Measurements from ENCODE around the gene RUNX1. TPM values are rescaled to one million over a fixed set of nuclear protein-coding genes. Genes with fewer than 3 reads are reported as not detected.

RUNX1 gene
- total RNA-seq, 1 donor from 2014 or later: 92.1 TPM

- Mint-ChIP-seq H3K4me3 (no peak overlapping the region), H3K36me3 (ENCODE audit: low read depth) (peaks cover 26% of the 10 kb centered on the region), H3K9me3 (no peaks in the 10 kb centered on the region), H3K27ac (no peak overlapping the region), H3K27me3 (no peaks in the 10 kb centered on the region), H3K4me1 (peaks cover 20% of the 10 kb centered on the region)
- ChIA-PET CTCF (no interaction called here), POLR2A (no interaction called here)
- no peak for ATAC-seq (ENCODE audit: low read depth)
- intact Hi-C loops (cut with micrococcal nuclease): no loop called here
- no peak for TF ChIP-seq CTCF (IDR thresholded peaks at IDR 0.05)
- DNase-seq: no peak
Observed at GRCh38 chr21:34999397-34999941, 49.6 kb downstream of the RUNX1 start.

- intact Hi-C loops (cut with micrococcal nuclease): no loop called here
- DNase-seq (no peak), ATAC-seq (ENCODE audit: low read depth) (no peak)
- H3K4me1 Mint-ChIP-seq: peaks cover 18% of the 10 kb centered on the region
- TF ChIP-seq CTCF (IDR thresholded peaks at IDR 0.05): no peak
- H3K9me3 Mint-ChIP-seq: no peaks in the 10 kb centered on the region
- ChIA-PET POLR2A (no interaction called here), CTCF (no interaction called here)
- peaks cover 20% of the 10 kb centered on the region for H3K36me3 Mint-ChIP-seq (ENCODE audit: low read depth)
- no peak overlapping the region for H3K27ac Mint-ChIP-seq
- H3K27me3 Mint-ChIP-seq: no peaks in the 10 kb centered on the region
- no peak overlapping the region for H3K4me3 Mint-ChIP-seq
Observed at GRCh38 chr21:34998176-34998575, 50.9 kb downstream of the RUNX1 start.

GRCh38 chr21:34997294-34997693, 51.8 kb downstream of the RUNX1 start:
- no peak for DNase-seq
- H3K9me3 Mint-ChIP-seq: no peaks in the 10 kb centered on the region
- CTCF ChIA-PET: no interaction called here
- intact Hi-C loops (cut with micrococcal nuclease): no loop called here
- H3K27ac Mint-ChIP-seq: no peak overlapping the region
- H3K27me3 Mint-ChIP-seq: no peaks in the 10 kb centered on the region
- H3K4me1 Mint-ChIP-seq: peaks cover 18% of the 10 kb centered on the region
- peaks cover 20% of the 10 kb centered on the region for H3K36me3 Mint-ChIP-seq (ENCODE audit: low read depth)
- no peak for TF ChIP-seq CTCF (IDR thresholded peaks at IDR 0.05)
- POLR2A ChIA-PET: no interaction called here
- no peak for ATAC-seq (ENCODE audit: low read depth)
- no peak overlapping the region for H3K4me3 Mint-ChIP-seq

GRCh38 chr21:34996304-34997101, 52.6 kb downstream of the RUNX1 start:
- no peak overlapping the region for H3K4me3 Mint-ChIP-seq
- H3K36me3 Mint-ChIP-seq (ENCODE audit: low read depth): peaks cover 22% of the 10 kb centered on the region
- H3K4me1 Mint-ChIP-seq: peaks cover 17% of the 10 kb centered on the region
- ATAC-seq (ENCODE audit: low read depth): no peak
- no peaks in the 10 kb centered on the region for H3K27me3 Mint-ChIP-seq
- CTCF ChIA-PET: no interaction called here
- H3K27ac Mint-ChIP-seq: no peak overlapping the region
- no peak for DNase-seq
- POLR2A ChIA-PET: no interaction called here
- no peaks in the 10 kb centered on the region for H3K9me3 Mint-ChIP-seq
- TF ChIP-seq CTCF (IDR thresholded peaks at IDR 0.05): no peak
- intact Hi-C loops (cut with micrococcal nuclease): no loop called here

GRCh38 chr21:34995979-34996303, 53.2 kb downstream of the RUNX1 start:
- ChIA-PET CTCF (no interaction called here), POLR2A (no interaction called here)
- Mint-ChIP-seq H3K36me3 (ENCODE audit: low read depth) (peaks cover 26% of the 10 kb centered on the region), H3K4me3 (no peak overlapping the region), H3K27ac (no peak overlapping the region), H3K27me3 (no peaks in the 10 kb centered on the region), H3K4me1 (peaks cover 17% of the 10 kb centered on the region), H3K9me3 (no peaks in the 10 kb centered on the region)
- no peak for DNase-seq
- intact Hi-C loops (cut with micrococcal nuclease): no loop called here
- no peak for TF ChIP-seq CTCF (IDR thresholded peaks at IDR 0.05)
- no peak for ATAC-seq (ENCODE audit: low read depth)

All from activated B cell treated with CpG ODN at 0.5 μM for 24 hours (primary cell).